AG04450 (cell line): ENCODE results near the gene PRLR. TPM values are rescaled to one million over a fixed set of nuclear protein-coding genes. Genes with fewer than 3 reads are reported as not detected.

Source experiments
- CTCF ChIA-PET: fragments of 300-600, 350-600 bp; formaldehyde crosslinking; extraction: SDS; loops from one replicate; lab custom pipeline; 2022; ENCODE audit warnings: antibody characterized with exemption, inconsistent platforms; lab: Charles Lee
- POLR2A ChIA-PET: fragments of 350-600 bp; formaldehyde crosslinking; extraction: SDS; loops from one replicate; lab custom pipeline; 2021; ENCODE audit warnings: antibody characterized with exemption, inconsistent platforms; lab: Yijun Ruan, JAX
- DNase-seq: peaks from one replicate; pipeline ENCODE4 v3.0.0-alpha.2; 2011; ENCODE audit warnings: low read depth, low spot score
- H3K27ac ChIP-seq: one replicate; pipeline ENCODE4 v1.5.1; 2012; ENCODE audit warnings: low read depth, low read length, control low read depth
- H3K27me3 ChIP-seq: one replicate; pipeline ENCODE4 v1.6.0; 2012; ENCODE audit warnings: low read length; ENCODE audit not compliant: control insufficient read depth, insufficient read depth
- H3K4me3 ChIP-seq: 2 replicates; pipeline ENCODE4 v1.5.1; 2011; ENCODE audit warnings: mild to moderate bottlenecking, low read depth, low read length, control low read depth
- H3K9me3 ChIP-seq: 2 replicates; pipeline ENCODE4 v1.5.1; 2012; ENCODE audit warnings: low read length; ENCODE audit not compliant: control insufficient read depth, insufficient read depth
- polyA plus RNA-seq: library from polyadenylated mRNA; depleted of rRNA; stranded (reverse); fragments of >200 nt; gene quantifications from 2 replicates; pipeline ENCODE4 v1.2.3, GENCODE V29; 2011; rRNA removed
- TF ChIP-seq, protein P1 (sequence below): IDR thresholded peaks from 2 replicates; pipeline ENCODE4 v1.5.1; 2011; ENCODE audit warnings: low read depth, low read length, control low read depth, inconsistent platforms

The PRLR gene
- polyA plus RNA-seq, 1 experiment, result not detected

DNA sequence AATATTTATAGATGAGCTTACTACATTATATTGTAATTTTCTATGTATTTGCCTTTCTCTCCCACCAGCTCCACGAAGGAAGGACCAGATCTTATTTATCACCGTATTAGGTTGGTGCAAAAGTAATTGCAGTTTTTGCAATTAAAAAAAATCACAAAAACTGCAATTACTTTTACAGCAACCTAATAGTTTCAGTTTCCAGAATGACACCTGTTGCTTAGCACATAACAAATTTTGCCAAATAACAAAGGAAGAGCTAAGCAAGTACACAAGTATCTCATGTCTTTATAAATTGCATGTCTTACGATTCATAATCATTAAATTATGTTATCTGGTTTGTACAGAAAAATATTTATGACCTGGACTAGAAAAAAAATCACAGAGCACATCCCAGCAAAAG is 228.4 kb downstream of the PRLR start:
- CTCF ChIA-PET, result interaction anchor here (0.6 to 5.2 kb wide), 8 partner anchors 8 to 527 kb away, joined by 3 to 76 read pairs (median 4); no protein-coding TSS in a partner anchor
- peaks cover 12% of the 10 kb centered on the region for H3K27me3 ChIP-seq
- no peak overlapping the region for H3K27ac ChIP-seq
- no peaks in the 10 kb centered on the region for H3K9me3 ChIP-seq
- POLR2A ChIA-PET, result no interaction called here
- no peak overlapping the region for H3K4me3 ChIP-seq
- no peak for DNase-seq
- TF ChIP-seq, protein P1, sequence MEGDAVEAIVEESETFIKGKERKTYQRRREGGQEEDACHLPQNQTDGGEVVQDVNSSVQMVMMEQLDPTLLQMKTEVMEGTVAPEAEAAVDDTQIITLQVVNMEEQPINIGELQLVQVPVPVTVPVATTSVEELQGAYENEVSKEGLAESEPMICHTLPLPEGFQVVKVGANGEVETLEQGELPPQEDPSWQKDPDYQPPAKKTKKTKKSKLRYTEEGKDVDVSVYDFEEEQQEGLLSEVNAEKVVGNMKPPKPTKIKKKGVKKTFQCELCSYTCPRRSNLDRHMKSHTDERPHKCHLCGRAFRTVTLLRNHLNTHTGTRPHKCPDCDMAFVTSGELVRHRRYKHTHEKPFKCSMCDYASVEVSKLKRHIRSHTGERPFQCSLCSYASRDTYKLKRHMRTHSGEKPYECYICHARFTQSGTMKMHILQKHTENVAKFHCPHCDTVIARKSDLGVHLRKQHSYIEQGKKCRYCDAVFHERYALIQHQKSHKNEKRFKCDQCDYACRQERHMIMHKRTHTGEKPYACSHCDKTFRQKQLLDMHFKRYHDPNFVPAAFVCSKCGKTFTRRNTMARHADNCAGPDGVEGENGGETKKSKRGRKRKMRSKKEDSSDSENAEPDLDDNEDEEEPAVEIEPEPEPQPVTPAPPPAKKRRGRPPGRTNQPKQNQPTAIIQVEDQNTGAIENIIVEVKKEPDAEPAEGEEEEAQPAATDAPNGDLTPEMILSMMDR, result no peak

Other genes starting within 250 kb of the PRLR start
- not detected in 2 replicates for gene AGXT2, start 182.5 kb downstream of the PRLR start, polyA plus RNA-seq